Hepatocyte (in vitro differentiated cells): Measurements from ENCODE around the gene CNDP1. TPM values are rescaled to one million over a fixed set of nuclear protein-coding genes. Genes with fewer than 3 reads are reported as not detected.

Experiments used
- DNase-seq: peaks from one replicate; pipeline ENCODE4 v3.0.0-alpha.2; 2016; ENCODE audit warnings: low spot score
- H2AFZ ChIP-seq: fragments of 200-600 bp; sonication (generic); 2 replicates; pipeline ENCODE4 v1.6.0; 2016; ENCODE audit warnings: antibody characterized with exemption, mild to moderate bottlenecking
- H3K27ac ChIP-seq: fragments of 200-600 bp; sonication (generic); 2 replicates; pipeline ENCODE4 v1.5.1; 2016; ENCODE audit warnings: mild to moderate bottlenecking
- H3K27me3 ChIP-seq: fragments of 200-600 bp; sonication (generic); 2 replicates; pipeline ENCODE4 v1.6.1; 2016
- H3K36me3 ChIP-seq: fragments of 200-600 bp; sonication (generic); replicated peaks from 2 replicates; pipeline ENCODE4 v1.5.1; 2016; ENCODE audit warnings: low read depth; ENCODE audit not compliant: insufficient read depth
- H3K4me1 ChIP-seq: fragments of 200-600 bp; sonication (generic); 2 replicates; pipeline ENCODE4 v1.5.1; 2016; ENCODE audit warnings: mild to moderate bottlenecking, moderate library complexity; ENCODE audit not compliant: insufficient read depth
- H3K4me2 ChIP-seq: fragments of 200-600 bp; sonication (generic); 2 replicates; pipeline ENCODE4 v1.6.0; 2016
- H3K4me3 ChIP-seq: fragments of 200-600 bp; sonication (generic); 2 replicates; pipeline ENCODE4 v1.5.1; 2016; ENCODE audit warnings: mild to moderate bottlenecking
- H3K79me2 ChIP-seq: fragments of 200-600 bp; sonication (generic); 2 replicates; pipeline ENCODE4 v1.6.0; 2017; ENCODE audit warnings: mild to moderate bottlenecking
- H3K9me2 ChIP-seq: fragments of 200-600 bp; sonication (generic); replicated peaks from 2 replicates; pipeline ENCODE4 v1.6.0; 2017; ENCODE audit warnings: mild to moderate bottlenecking; ENCODE audit not compliant: insufficient read depth
- H3K9me3 ChIP-seq: fragments of 200-600 bp; sonication (generic); 2 replicates; pipeline ENCODE4 v1.5.1; 2016; ENCODE audit warnings: low read depth, mild to moderate bottlenecking
- H4K20me1 ChIP-seq: fragments of 200-600 bp; sonication (generic); 2 replicates; pipeline ENCODE4 v1.6.0; 2016; ENCODE audit warnings: mild to moderate bottlenecking; ENCODE audit not compliant: insufficient read depth, poor library complexity, severe bottlenecking
- EZH2 ChIP-seq: fragments of 200-600 bp; sonication (generic); IDR thresholded peaks from 2 replicates; pipeline ENCODE4 v1.6.1; 2016; ENCODE audit warnings: antibody characterized with exemption, mild to moderate bottlenecking, borderline replicate concordance
- EZH2phosphoT487 ChIP-seq: fragments of 200-600 bp; sonication (generic); IDR thresholded peaks from one replicate; pipeline ENCODE4 v1.6.1; 2018; ENCODE audit warnings: antibody characterized with exemption, mild to moderate bottlenecking, low read depth, moderate library complexity; ENCODE audit not compliant: unreplicated experiment, severe bottlenecking
- WGBS: methylation state at CpG from one replicate; pipeline ENCODE4 v1.1.6; 2016; ENCODE audit warnings: low lambda C conversion rate; ENCODE audit errors: missing lambda C conversion rate; 5-methylcytosine and 5-hydroxymethylcytosine counted together
- polyA plus RNA-seq: library from polyadenylated mRNA; unstranded; fragments of >200 nt; fragmentation: Nextera tagmentation; extraction: Ambion mirVana; gene quantifications from 2 replicates; pipeline ENCODE4 v1.2.1, GENCODE V29; 2016
- total RNA-seq: library from RNA; depleted of rRNA; stranded (reverse); fragments of >200 nt; gene quantifications from 2 replicates; pipeline ENCODE4 v1.2.3, GENCODE V29; 2014
- TF ChIP-seq, protein P1 (sequence below): fragments of 200-600 bp; sonication (generic); IDR thresholded peaks from 2 replicates; pipeline ENCODE4 v1.5.1; 2016; ENCODE audit warnings: antibody characterized with exemption, mild to moderate bottlenecking; ENCODE audit not compliant: poor library complexity

Gene CNDP1
- total and polyA plus RNA-seq, 2 experiments from 2014 or later = 0.74 TPM; not detected in 1

DNA sequence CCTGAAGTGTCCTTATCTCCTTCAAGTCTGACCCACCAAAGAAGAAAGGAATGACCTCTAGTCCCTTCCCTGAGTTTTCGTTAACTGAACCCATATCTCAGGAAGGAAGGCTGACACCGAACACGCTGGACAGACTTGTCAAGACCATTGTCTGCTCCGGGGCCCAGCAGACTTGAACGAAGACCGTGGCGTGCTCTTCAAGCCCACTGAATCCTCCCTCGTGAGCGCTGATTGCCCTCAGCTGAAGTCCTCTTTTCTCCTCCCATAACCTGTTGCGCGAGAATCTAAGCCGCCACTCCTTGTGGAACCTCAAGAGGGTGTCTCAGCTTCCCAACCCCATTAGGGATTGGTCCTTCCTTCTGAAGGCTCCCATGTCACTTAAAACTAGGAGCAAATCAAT is 634 bp upstream of the CNDP1 start:
- no peak overlapping the region for H3K4me2 ChIP-seq
- H3K4me3 ChIP-seq = no peak overlapping the region
- no peak overlapping the region for H2AFZ ChIP-seq
- H3K27ac ChIP-seq = no peak overlapping the region
- no peaks in the 10 kb centered on the region for H3K9me3 ChIP-seq
- no peaks in the 10 kb centered on the region for H3K79me2 ChIP-seq
- H3K36me3 ChIP-seq = no peaks in the 10 kb centered on the region
- H3K27me3 ChIP-seq = no peaks in the 10 kb centered on the region
- TF ChIP-seq, protein P1, sequence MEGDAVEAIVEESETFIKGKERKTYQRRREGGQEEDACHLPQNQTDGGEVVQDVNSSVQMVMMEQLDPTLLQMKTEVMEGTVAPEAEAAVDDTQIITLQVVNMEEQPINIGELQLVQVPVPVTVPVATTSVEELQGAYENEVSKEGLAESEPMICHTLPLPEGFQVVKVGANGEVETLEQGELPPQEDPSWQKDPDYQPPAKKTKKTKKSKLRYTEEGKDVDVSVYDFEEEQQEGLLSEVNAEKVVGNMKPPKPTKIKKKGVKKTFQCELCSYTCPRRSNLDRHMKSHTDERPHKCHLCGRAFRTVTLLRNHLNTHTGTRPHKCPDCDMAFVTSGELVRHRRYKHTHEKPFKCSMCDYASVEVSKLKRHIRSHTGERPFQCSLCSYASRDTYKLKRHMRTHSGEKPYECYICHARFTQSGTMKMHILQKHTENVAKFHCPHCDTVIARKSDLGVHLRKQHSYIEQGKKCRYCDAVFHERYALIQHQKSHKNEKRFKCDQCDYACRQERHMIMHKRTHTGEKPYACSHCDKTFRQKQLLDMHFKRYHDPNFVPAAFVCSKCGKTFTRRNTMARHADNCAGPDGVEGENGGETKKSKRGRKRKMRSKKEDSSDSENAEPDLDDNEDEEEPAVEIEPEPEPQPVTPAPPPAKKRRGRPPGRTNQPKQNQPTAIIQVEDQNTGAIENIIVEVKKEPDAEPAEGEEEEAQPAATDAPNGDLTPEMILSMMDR = no peak
- H3K4me1 ChIP-seq = no peaks in the 10 kb centered on the region
- DNase-seq = no peak
- no peaks in the 10 kb centered on the region for H4K20me1 ChIP-seq
- no peaks in the 10 kb centered on the region for H3K9me2 ChIP-seq
- 96% methylated on average over 12 of the region's 12 CpGs for WGBS

DNA sequence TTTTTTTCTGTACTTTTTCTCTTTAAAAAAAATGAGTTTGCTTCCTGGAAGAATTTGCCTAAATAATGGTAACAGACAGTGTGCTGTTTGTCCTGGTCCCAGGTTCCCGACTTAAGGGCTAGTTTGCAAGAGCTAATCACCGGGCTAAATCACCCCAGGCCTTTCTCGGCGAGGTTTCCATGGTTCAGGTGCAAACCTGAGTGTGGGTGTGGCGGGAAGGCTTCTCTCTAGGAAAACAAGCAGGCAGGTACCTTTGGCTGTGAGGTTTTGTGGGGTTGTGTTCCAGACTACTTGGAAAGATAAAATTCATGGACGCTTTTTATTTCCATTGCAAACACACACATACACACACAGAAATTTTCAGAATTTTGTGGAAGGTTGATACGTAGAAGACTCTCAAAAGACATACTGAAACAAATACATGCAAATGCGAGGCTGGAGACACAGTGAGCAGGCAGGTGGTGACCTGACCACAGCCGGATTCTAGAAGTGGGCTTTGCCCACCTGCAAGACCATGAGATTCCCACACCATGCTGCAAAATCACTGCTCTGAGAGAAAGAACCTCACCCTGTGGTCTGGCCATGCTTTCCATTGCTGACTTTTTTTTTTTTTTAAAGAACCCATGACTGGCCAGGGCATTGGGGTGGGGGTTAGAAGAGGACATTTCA is 815 bp downstream of the CNDP1 start:
- no peak for DNase-seq
- Histone ChIP-seq H3K9me2 (no peaks in the 10 kb centered on the region), H3K27ac (no peak overlapping the region), H3K4me2 (no peak overlapping the region), H3K27me3 (no peaks in the 10 kb centered on the region), H2AFZ (no peak overlapping the region), H3K4me1 (no peaks in the 10 kb centered on the region), H3K9me3 (no peaks in the 10 kb centered on the region), H3K4me3 (no peak overlapping the region), H3K36me3 (no peaks in the 10 kb centered on the region), H4K20me1 (no peaks in the 10 kb centered on the region), H3K79me2 (no peaks in the 10 kb centered on the region)
- 78% methylated on average over 9 of the region's 9 CpGs for WGBS
- TF ChIP-seq EZH2 = no peak
- TF ChIP-seq, protein P1 = no peak

DNA sequence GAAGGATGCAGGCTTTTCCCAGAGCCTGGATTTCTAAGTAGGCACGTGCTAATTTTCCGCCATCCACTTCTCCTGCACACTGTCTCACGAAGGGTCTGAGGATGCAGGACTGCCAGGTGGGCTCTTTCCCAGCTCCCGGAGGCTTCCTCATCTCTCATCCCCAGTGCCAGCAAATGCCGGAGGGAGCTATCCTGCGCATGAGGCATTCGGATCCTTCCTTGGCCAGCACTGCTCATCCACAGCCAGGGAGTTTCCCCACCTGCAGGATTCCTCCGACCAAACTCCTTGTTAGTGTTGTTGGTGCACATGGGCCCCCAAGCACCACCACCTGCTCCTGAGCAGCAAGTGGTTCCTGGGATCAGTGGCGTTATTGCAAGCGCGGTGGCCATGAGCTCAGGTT is 5.0 kb downstream of the CNDP1 start:
- no peak for DNase-seq
- TF ChIP-seq, protein P1 = no peak
- TF ChIP-seq EZH2phosphoT487 = no peak
- TF ChIP-seq EZH2 = no peak
- H3K4me1 ChIP-seq = peaks cover 2% of the 10 kb centered on the region
- H3K79me2 ChIP-seq = no peaks in the 10 kb centered on the region
- H3K36me3 ChIP-seq = no peaks in the 10 kb centered on the region
- H3K9me2 ChIP-seq = no peaks in the 10 kb centered on the region
- H3K27ac ChIP-seq = no peak overlapping the region
- no peaks in the 10 kb centered on the region for H3K9me3 ChIP-seq
- no peaks in the 10 kb centered on the region for H3K27me3 ChIP-seq
- no peak overlapping the region for H3K4me3 ChIP-seq
- no peaks in the 10 kb centered on the region for H4K20me1 ChIP-seq
- WGBS = 95% methylated on average over 11 of the region's 11 CpGs
- no peak overlapping the region for H3K4me2 ChIP-seq
- H2AFZ ChIP-seq = no peak overlapping the region
